HUES48 (cell line): ENCODE measurements around the gene REX1BD.
"Not testable (repeated sequence)": the region's sequence is repeated elsewhere in the genome, so short reads cannot be mapped to it uniquely, and the experiment has no call there.

Experiments used
- H3K27ac ChIP-seq: one replicate; pipeline ENCODE4 v1.7.0; 2013; ENCODE audit warnings: low read depth, low read length, inconsistent platforms
- H3K27me3 ChIP-seq: 2 replicates; pipeline ENCODE4 v1.6.1; 2013; ENCODE audit warnings: mild to moderate bottlenecking, low read length; ENCODE audit not compliant: control insufficient read depth, insufficient read depth
- H3K36me3 ChIP-seq: 2 replicates; pipeline ENCODE4 v1.6.1; 2013; ENCODE audit warnings: low read length; ENCODE audit not compliant: control insufficient read depth, insufficient read depth
- H3K4me1 ChIP-seq: 2 replicates; pipeline ENCODE4 v1.6.1; 2013; ENCODE audit warnings: mild to moderate bottlenecking, low read length; ENCODE audit not compliant: control insufficient read depth, insufficient read depth
- H3K4me3 ChIP-seq: 2 replicates; pipeline ENCODE4 v1.5.1; 2013; ENCODE audit warnings: mild to moderate bottlenecking, low read depth, low read length
- H3K9ac ChIP-seq: 2 replicates; pipeline ENCODE4 v1.6.1; 2013; ENCODE audit warnings: mild to moderate bottlenecking, low read depth, low read length, moderate library complexity
- H3K9me3 ChIP-seq: 2 replicates; pipeline ENCODE4 v1.6.1; 2013; ENCODE audit warnings: low read length; ENCODE audit not compliant: control insufficient read depth, insufficient read depth

Gene REX1BD

GRCh38 chr19:18594824-18595373 is 6.3 kb downstream of the REX1BD start:
- H3K9me3 ChIP-seq: no peaks in the 10 kb centered on the region
- peak overlapping the region; percentile 90 for H3K27ac ChIP-seq
- H3K9ac ChIP-seq: no peak overlapping the region
- H3K36me3 ChIP-seq: peaks cover 3% of the 10 kb centered on the region; the same call in 1 of the 2 replicates
- H3K4me1 ChIP-seq: peaks cover 15% of the 10 kb centered on the region
- peak overlapping the region; percentile 54 for H3K4me3 ChIP-seq
- peaks cover 6% of the 10 kb centered on the region for H3K27me3 ChIP-seq

DNA sequence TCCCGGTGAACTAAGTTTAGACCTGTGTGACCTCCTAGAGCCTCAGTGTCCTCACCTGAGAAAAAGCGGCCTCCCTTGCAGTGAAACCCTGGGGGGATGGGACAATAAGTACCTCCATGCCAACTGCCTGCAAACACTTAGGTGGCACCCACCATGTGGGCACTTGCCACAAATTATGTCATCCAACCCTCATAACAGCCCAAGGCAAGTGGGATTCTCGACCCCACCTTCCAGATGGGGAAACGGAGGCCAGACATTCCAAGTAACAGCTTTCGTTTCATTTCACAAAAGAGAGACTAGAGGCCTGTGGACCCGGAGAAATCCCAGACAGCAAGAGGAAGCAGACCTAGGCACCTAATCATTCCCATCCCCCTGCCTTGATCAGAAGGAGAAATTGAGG is 6.9 kb downstream of the REX1BD start:
- peaks cover 3% of the 10 kb centered on the region; the same call in 1 of the 2 replicates for H3K36me3 ChIP-seq
- no peak overlapping the region for H3K27ac ChIP-seq
- no peaks in the 10 kb centered on the region for H3K9me3 ChIP-seq
- H3K9ac ChIP-seq: no peak overlapping the region
- peaks cover 8% of the 10 kb centered on the region for H3K27me3 ChIP-seq
- no peak overlapping the region for H3K4me3 ChIP-seq
- peaks cover 15% of the 10 kb centered on the region for H3K4me1 ChIP-seq

GRCh38 chr19:18596752-18597157 is 8.2 kb downstream of the REX1BD start:
- peaks cover 12% of the 10 kb centered on the region for H3K4me1 ChIP-seq
- H3K9me3 ChIP-seq: no peaks in the 10 kb centered on the region
- peaks cover 15% of the 10 kb centered on the region for H3K27me3 ChIP-seq
- no peak overlapping the region for H3K9ac ChIP-seq
- H3K27ac ChIP-seq: no peak overlapping the region
- H3K36me3 ChIP-seq: no peaks in the 10 kb centered on the region
- H3K4me3 ChIP-seq: no peak overlapping the region

DNA sequence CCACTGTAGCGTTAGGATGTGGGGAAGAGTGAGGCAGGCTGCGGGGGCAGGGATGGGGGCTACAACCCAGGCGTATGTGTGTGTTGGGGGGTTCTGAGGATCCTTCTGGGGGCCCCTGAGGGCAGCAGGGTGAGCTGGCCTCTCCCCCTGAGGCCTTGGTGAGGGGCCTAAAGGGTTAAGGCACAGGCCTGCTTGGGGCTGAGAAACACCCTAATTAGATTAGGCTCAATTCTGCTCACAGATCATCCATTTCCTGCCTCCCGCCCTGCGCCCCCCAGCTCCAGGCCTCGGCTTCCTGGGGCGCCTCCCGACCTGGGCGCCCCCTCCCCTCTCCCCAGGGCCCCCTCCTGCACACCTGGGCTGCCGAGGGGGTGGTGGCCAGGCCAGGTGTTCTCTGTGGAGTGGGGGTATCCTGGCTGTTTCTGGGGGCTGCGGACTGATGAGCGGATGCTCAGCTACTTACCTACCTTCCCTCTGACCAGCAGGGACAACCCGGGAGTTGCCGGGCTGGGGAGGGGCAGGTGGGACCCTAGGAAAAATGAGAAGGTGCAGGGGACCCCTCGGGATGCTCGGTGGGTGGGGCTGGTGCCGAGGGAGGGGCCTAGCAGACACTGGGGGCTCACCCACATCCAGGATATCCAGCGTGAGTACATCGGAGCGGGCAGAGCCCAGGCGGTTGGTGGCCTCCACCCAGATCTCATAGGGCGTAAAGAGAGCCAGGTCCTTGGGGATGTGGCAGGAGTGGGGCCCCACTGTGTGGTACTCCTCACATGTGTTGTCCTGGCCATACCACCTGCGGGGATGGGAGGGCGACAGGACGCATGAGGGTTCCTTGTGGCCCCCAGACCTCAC is 9.4 kb downstream of the REX1BD start:
- Histone ChIP-seq H3K4me1 (peaks cover 9% of the 10 kb centered on the region), H3K36me3 (no peaks in the 10 kb centered on the region), H3K9me3 (no peaks in the 10 kb centered on the region), H3K9ac (no peak overlapping the region), H3K27me3 (peaks cover 28% of the 10 kb centered on the region), H3K27ac (no peak overlapping the region), H3K4me3 (no peak overlapping the region)

GRCh38 chr19:18599485-18599884 is 10.9 kb downstream of the REX1BD start:
- Histone ChIP-seq H3K9me3 (no peaks in the 10 kb centered on the region), H3K4me3 (no peak overlapping the region), H3K36me3 (no peaks in the 10 kb centered on the region), H3K9ac (no peak overlapping the region), H3K27ac (no peak overlapping the region), H3K27me3 (peaks cover 42% of the 10 kb centered on the region), H3K4me1 (peaks cover 7% of the 10 kb centered on the region)

DNA sequence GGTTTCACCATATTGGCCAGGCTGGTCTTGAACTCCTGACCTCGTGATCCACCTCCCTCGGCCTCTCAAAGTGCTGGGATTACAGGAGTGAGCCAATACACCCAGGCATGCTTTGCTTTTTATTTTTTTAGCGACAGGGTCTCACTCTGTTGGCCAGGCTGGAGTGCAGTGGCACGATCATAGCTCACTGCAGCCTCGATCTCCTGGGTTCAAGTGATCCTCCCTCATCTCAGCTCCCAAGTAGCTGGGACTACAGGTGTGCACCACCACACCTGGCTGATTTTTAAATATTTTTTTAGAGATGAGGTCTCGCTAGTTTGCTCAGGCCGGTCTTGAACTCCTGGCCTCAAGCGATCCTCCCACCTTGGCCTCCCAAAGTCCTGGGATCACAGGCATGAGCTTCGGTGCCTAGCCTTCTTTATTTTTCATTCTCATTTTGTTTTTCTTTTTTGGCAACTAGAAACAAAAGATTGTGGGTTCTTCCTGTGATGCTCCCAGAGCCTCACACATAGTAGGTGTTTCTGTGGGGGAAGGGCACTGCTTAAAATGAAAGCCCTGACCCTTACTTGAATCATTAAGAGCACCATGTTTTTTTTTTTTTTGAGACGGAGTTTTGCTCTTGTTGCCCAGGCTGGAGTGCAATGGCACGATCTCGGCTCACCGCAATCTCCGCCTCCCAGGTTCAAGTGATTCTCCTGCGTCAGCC is 12.2 kb downstream of the REX1BD start:
- H3K27me3 ChIP-seq: peaks cover 52% of the 10 kb centered on the region
- H3K4me3 ChIP-seq, H3K9me3 ChIP-seq, H3K27ac ChIP-seq, H3K9ac ChIP-seq, H3K36me3 ChIP-seq: not testable (repeated sequence)
- H3K4me1 ChIP-seq: peaks cover 12% of the 10 kb centered on the region

- Histone ChIP-seq H3K4me3 (no peak overlapping the region), H3K36me3 (no peaks in the 10 kb centered on the region), H3K9ac (no peak overlapping the region), H3K27ac (no peak overlapping the region), H3K9me3 (no peaks in the 10 kb centered on the region), H3K27me3 (peaks cover 59% of the 10 kb centered on the region), H3K4me1 (peaks cover 12% of the 10 kb centered on the region)
These were observed 13.3 kb downstream of the REX1BD start for GRCh38 chr19:18601875-18602274.

DNA sequence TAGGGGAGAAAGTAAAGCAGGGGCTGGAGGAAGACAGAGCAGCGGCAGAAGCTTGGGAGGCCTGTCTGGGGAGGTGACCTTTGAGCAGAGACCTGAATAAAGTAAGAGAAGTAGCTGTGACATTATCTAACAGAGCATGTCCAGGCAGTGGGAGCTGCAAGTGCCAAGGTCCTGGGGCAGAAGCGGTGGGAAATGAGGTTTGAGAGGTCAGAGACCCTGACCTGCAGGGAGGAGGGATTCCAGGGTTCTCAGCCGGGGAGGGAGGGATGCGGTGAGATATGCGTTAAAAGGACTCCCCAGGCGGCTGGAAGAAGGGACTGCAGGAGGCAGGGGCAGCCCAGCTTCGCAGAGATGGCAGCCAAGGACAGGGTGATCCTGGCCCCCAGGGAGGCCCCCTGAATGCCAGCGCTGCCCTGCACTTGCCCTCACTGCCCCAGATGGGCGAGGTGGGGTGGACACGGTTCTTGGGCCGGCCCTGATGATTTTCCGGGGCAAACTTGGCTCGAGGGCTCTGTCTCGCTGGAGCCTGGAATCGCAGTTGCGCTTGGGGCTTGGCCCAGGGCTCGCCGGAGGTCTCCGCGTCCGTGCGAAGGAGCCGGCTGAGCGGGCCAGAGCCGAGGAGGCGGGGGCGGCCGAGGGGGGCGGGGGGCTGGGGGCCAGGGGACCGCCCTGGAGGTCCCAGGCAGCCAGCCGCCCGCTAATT is 14.8 kb downstream of the REX1BD start:
- Histone ChIP-seq H3K36me3 (no peaks in the 10 kb centered on the region), H3K9ac (no peak overlapping the region), H3K4me3 (peak overlapping the region; percentile 51; the same call in 1 of the 2 replicates), H3K4me1 (peaks cover 19% of the 10 kb centered on the region), H3K27me3 (peaks cover 75% of the 10 kb centered on the region), H3K27ac (no peak overlapping the region), H3K9me3 (no peaks in the 10 kb centered on the region)

DNA sequence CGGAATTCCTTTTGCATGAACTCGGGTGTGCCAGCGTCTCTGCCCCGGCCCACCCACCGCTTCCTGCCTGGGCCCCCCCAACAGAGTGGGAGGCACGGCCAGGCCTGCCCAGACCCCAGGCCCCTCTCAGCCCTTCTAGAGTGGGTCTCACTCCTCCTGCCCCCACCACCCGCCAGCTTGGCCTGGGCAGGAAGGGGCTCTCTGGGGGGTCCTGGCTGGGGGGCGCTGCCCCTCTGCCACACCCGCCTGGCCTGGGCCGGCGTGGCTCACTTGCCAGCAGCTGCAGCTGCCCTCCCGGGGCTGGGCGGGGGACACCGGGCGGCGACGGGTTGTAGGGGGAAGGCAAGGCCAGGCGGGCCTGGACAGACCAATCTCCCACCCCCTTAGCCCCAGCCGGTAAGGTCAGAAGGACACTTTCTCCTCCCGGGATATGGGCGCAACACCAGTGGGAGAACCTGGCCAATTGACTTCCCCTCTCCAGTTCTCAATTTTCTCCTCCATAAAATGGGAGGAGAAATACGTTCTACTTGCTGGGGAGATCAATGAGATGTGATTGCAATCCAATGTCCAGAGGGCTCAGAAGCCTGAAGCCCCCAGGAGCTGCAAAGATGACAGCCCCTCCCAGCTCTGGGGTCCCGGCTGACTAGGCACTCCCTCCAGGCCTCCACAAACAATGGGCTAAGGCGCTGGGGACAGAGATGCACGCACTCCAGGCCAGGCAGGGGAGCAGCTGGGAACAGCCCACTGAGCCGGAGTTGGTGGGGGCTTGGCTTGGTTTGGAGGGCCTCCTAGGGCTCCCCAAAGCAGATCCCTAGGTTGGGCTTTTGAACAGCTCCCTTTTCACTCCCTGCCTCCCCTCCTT is 15.6 kb downstream of the REX1BD start:
- H3K27ac ChIP-seq: no peak overlapping the region
- H3K27me3 ChIP-seq: peaks cover 82% of the 10 kb centered on the region
- peak overlapping the region; percentile 31; the same call in 1 of the 2 replicates for H3K4me3 ChIP-seq
- H3K9me3 ChIP-seq: no peaks in the 10 kb centered on the region
- H3K9ac ChIP-seq: no peak overlapping the region
- H3K4me1 ChIP-seq: peaks cover 22% of the 10 kb centered on the region
- no peaks in the 10 kb centered on the region for H3K36me3 ChIP-seq

DNA sequence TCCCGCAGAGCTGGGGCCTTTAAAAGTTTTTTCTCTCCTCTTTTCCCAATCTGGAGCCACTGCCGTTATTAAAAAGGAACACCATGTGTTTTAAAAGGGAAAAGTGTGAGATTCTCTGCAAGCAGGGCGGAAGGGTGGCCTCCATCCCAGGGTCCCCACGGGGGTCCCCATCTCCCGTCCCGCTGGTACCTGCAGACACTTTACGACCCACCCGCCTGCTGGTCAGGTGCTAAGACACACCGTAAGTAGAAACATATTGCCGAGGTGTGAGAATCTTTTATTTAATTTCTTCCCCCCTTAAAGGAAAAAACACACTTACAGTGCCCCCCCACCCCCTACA is 16.2 kb downstream of the REX1BD start:
- no peak overlapping the region for H3K27ac ChIP-seq
- H3K9ac ChIP-seq: no peak overlapping the region
- H3K9me3 ChIP-seq: no peaks in the 10 kb centered on the region
- H3K36me3 ChIP-seq: no peaks in the 10 kb centered on the region
- H3K4me1 ChIP-seq: peaks cover 28% of the 10 kb centered on the region
- H3K4me3 ChIP-seq: no peak overlapping the region
- peaks cover 86% of the 10 kb centered on the region for H3K27me3 ChIP-seq
